Lung microvascular endothelial cell (primary cell): ENCODE data around the gene NPR2. TPM values are rescaled to one million over a fixed set of nuclear protein-coding genes. Genes with fewer than 3 reads are reported as not detected.

ENCODE experiments used
- DNase-seq, 2 donors: peaks; one replicate each; pipeline versions ENCODE4 v3.0.0 to v3.0.0-alpha.2; 2010; ENCODE audit warnings: low read depth in 2 of 2
- total RNA-seq: library from RNA; depleted of rRNA; stranded (reverse); fragments of >200 nt; gene quantifications from 2 replicates; pipeline ENCODE4 v1.2.1, GENCODE V29; 2014

NPR2 gene
- total RNA-seq, 1 donor from 2014 or later = 0.20 TPM

GRCh38 chr9:35856882-35857281 is 65.5 kb downstream of the NPR2 start:
- DNase-seq = no peak

- DNase-seq = no peak
Observed at GRCh38 chr9:35858458-35858857, 67.1 kb downstream of the NPR2 start.

Other genes starting within 250 kb of the NPR2 start
- 2.8 and 6.3 TPM in 2 replicates for gene TESK1, start 186.3 kb upstream of the NPR2 start, total RNA-seq
- under 0.01 TPM in 1 of 2 replicates, not detected in the other for gene CD72, start 173.2 kb upstream of the NPR2 start, total RNA-seq
- gene SIT1, start 140.7 kb upstream of the NPR2 start, total RNA-seq = not detected in 2 replicates
- gene RMRP, start 133.6 kb upstream of the NPR2 start, total RNA-seq = 215,777 and 328,792 TPM in 2 replicates
- gene CCDC107, start 133.3 kb upstream of the NPR2 start, total RNA-seq = 10.9 and 16.9 TPM in 2 replicates
- under 0.01 and 0.44 TPM in 2 replicates for gene ARHGEF39, start 126.4 kb upstream of the NPR2 start, total RNA-seq
- 0.22 TPM in 1 of 2 replicates, not detected in the other for gene CA9, start 117.7 kb upstream of the NPR2 start, total RNA-seq
- 7.3 and 9.8 TPM in 2 replicates for gene TPM2, start 101.7 kb upstream of the NPR2 start, total RNA-seq
- gene TLN1, start 59.4 kb upstream of the NPR2 start, total RNA-seq = 165 and 180 TPM in 2 replicates
- gene CREB3, start 58.9 kb upstream of the NPR2 start, total RNA-seq = 34.4 and 36.7 TPM in 2 replicates
- 42.5 and 54.0 TPM in 2 replicates for gene GBA2, start 42.4 kb upstream of the NPR2 start, total RNA-seq
- 8.1 and 10.1 TPM in 2 replicates for gene RGP1, start 42.3 kb upstream of the NPR2 start, total RNA-seq
- gene MSMP, start 37.3 kb upstream of the NPR2 start, total RNA-seq = 60.9 and 61.5 TPM in 2 replicates
- not detected in 2 replicates for gene SPAG8, start 20.7 kb downstream of the NPR2 start, total RNA-seq
- gene HINT2, start 23.5 kb downstream of the NPR2 start, total RNA-seq = 2.6 and 10.7 TPM in 2 replicates
- gene FAM221B, start 37.1 kb downstream of the NPR2 start, total RNA-seq = not detected in 2 replicates
- gene TMEM8B, start 37.6 kb downstream of the NPR2 start, total RNA-seq = under 0.01 and 0.22 TPM in 2 replicates
- gene OR13J1, start 78.8 kb downstream of the NPR2 start, total RNA-seq = not detected in 2 replicates
- gene HRCT1, start 114.6 kb downstream of the NPR2 start, total RNA-seq = 1.8 and 4.1 TPM in 2 replicates
- gene SPAAR, start 117.9 kb downstream of the NPR2 start, total RNA-seq = 1.8 and 3.5 TPM in 2 replicates
- not detected in 2 replicates for gene OR2S2, start 166.6 kb downstream of the NPR2 start, total RNA-seq
- 17.2 and 25.0 TPM in 2 replicates for gene RECK, start 245.3 kb downstream of the NPR2 start, total RNA-seq